HepG2 (cell line): ENCODE results near the gene FTSJ1. TPM values are rescaled to one million over a fixed set of nuclear protein-coding genes. Genes with fewer than 3 reads are reported as not detected.

ENCODE experiments used
- ATAC-seq: fragments of 200-7000 bp; cut with Tn5 transposase; 3 replicates; pipeline ENCODE4 v1.9.1; 2020; ENCODE audit warnings: mild to moderate bottlenecking, moderate library complexity
- BruUV-seq: library from RNA; stranded (reverse); fragments of 400-500 nt; replicated peaks from 2 replicates; lab custom pipeline; 2021; lab: Mats Ljungman, UMichigan
- CTCF ChIA-PET: fragments of 300-600 bp; formaldehyde crosslinking; extraction: SDS; loops from one replicate; lab custom pipeline; 2021; ENCODE audit warnings: low total read pairs, inconsistent platforms, low intra/inter-chr PET ratio; lab: Yijun Ruan, JAX
- POLR2A ChIA-PET: fragments of 350-600 bp; sonication (Branson Sonifier 250); formaldehyde crosslinking; loops from one replicate; lab custom pipeline; 2020; ENCODE audit warnings: antibody characterized with exemption, inconsistent platforms; lab: Yijun Ruan, JAX
- DNase-seq: peaks from one replicate; pipeline ENCODE4 v3.0.0-alpha.2; 2015; ENCODE audit warnings: low spot score
- FAIRE-seq: peaks from 3 replicates; lab custom pipeline; 2011; peaks lifted over from hg19 to GRCh38; lab: Jason Lieb, UNC
- H2AFZ ChIP-seq: one replicate; pipeline ENCODE4 v1.6.1; 2011; ENCODE audit warnings: low read length, inconsistent platforms
- H3K27ac ChIP-seq: fragments of 300-600 bp; 3 replicates; pipeline ENCODE4 v1.8.0; 2011; ENCODE audit warnings: mixed run types, mild to moderate bottlenecking, mixed read lengths, low read length, inconsistent platforms; ENCODE audit not compliant: insufficient read depth; ENCODE audit errors: extremely low read length
- H3K27me3 ChIP-seq, 2 experiments: fragments of 200-600 bp in 1 of 2; 2 replicates in 1 of 2; 3 replicates in 1 of 2; pipeline versions ENCODE4 v1.6.0 to v1.8.0; 2011; ENCODE audit warnings: low read length in 2 of 2, mild to moderate bottlenecking in 2 of 2, moderate library complexity in 2 of 2, inconsistent platforms in 1 of 2; ENCODE audit not compliant: insufficient read depth in 2 of 2, control insufficient read depth in 1 of 2
- H3K36me3 ChIP-seq, 2 experiments: fragments of 200-600 bp in 1 of 2; replicated peaks in 1 of 2; 2 replicates in 1 of 2; 3 replicates in 1 of 2; pipeline versions ENCODE4 v1.5.1 to v1.8.0; 2011; ENCODE audit warnings: low read length in 2 of 2, inconsistent platforms in 1 of 2; ENCODE audit not compliant: insufficient read depth in 2 of 2, control insufficient read depth in 1 of 2
- H3K4me1 ChIP-seq: 2 replicates; pipeline ENCODE4 v1.5.1; 2012; ENCODE audit warnings: low read length, inconsistent platforms; ENCODE audit not compliant: insufficient read depth
- H3K4me2 ChIP-seq: 2 replicates; pipeline ENCODE4 v1.6.0; 2011; ENCODE audit warnings: low read depth, low read length, inconsistent platforms
- H3K4me3 ChIP-seq, 3 experiments: fragments of 200-600 bp in 1 of 3; sonication (generic), shearing (Covaris generic) in 1 of 3; replicated peaks in 1 of 3; 2 replicates each; pipeline ENCODE4 v1.5.1; 2011 to 2016; ENCODE audit warnings: low read length in 3 of 3, inconsistent platforms in 2 of 3, low read depth in 2 of 3, mild to moderate bottlenecking in 2 of 3, control low read depth in 1 of 3, mixed read lengths in 1 of 3; ENCODE audit not compliant: insufficient read depth in 1 of 3
- H3K79me2 ChIP-seq: one replicate; pipeline ENCODE4 v1.6.1; 2011; ENCODE audit warnings: low read length, inconsistent platforms; ENCODE audit not compliant: insufficient read depth
- H3K9ac ChIP-seq: 2 replicates; pipeline ENCODE4 v1.6.0; 2011; ENCODE audit warnings: mild to moderate bottlenecking, low read depth, low read length, inconsistent platforms; ENCODE audit not compliant: insufficient read depth
- H3K9me3 ChIP-seq: 2 replicates; pipeline ENCODE4 v1.5.1; 2012; ENCODE audit warnings: mild to moderate bottlenecking, low read length
- H4K20me1 ChIP-seq: 2 replicates; pipeline ENCODE4 v1.6.0; 2011; ENCODE audit warnings: inconsistent platforms, mild to moderate bottlenecking, low read length, moderate library complexity; ENCODE audit not compliant: insufficient read depth
- ATRX ChIP-seq: sonication (generic); formaldehyde crosslinking; IDR thresholded peaks from 2 replicates; pipeline ENCODE4 v1.4.0; 2020; ENCODE audit warnings: missing genetic modification reagents, borderline replicate concordance
- HMGA1 ChIP-seq: sonication (generic); formaldehyde crosslinking; conservative IDR thresholded peaks from 2 replicates; pipeline ENCODE4 v1.4.0; 2020; ENCODE audit warnings: missing genetic modification reagents
- JUND ChIP-seq: sonication (generic); formaldehyde crosslinking; IDR thresholded peaks from 2 replicates; pipeline ENCODE4 v1.8.0; 2022; ENCODE audit warnings: mild to moderate bottlenecking, missing genetic modification reagents
- MED8 ChIP-seq: sonication (generic); formaldehyde crosslinking; IDR thresholded peaks from 2 replicates; pipeline ENCODE4 v1.8.1; 2023; ENCODE audit warnings: mild to moderate bottlenecking, missing genetic modification reagents; ENCODE audit not compliant: insufficient replicate concordance
- PCBP2 ChIP-seq: fragments of 200-400 bp; formaldehyde crosslinking; optimal IDR thresholded peaks from 2 replicates; pipeline ENCODE3; 2018; ENCODE audit warnings: low read length, low read depth; ENCODE audit not compliant: poor library complexity, severe bottlenecking
- RBM22 ChIP-seq: fragments of 200-400 bp; formaldehyde crosslinking; optimal IDR thresholded peaks from 2 replicates; pipeline ENCODE3; 2017; ENCODE audit warnings: mild to moderate bottlenecking, low read length, moderate library complexity
- SNAI1 ChIP-seq: sonication (generic); formaldehyde crosslinking; IDR thresholded peaks from 2 replicates; pipeline ENCODE4 v1.5.0; 2020; ENCODE audit warnings: mild to moderate bottlenecking, missing genetic modification reagents, borderline replicate concordance
- THYN1 ChIP-seq: sonication (generic); formaldehyde crosslinking; IDR thresholded peaks from 2 replicates; pipeline ENCODE4 v1.8.1; 2023; ENCODE audit warnings: low read depth, mild to moderate bottlenecking, moderate library complexity, missing genetic modification reagents, borderline replicate concordance
- ZNF615 ChIP-seq: sonication (generic); formaldehyde crosslinking; IDR thresholded peaks from 2 replicates; pipeline ENCODE4 v1.5.0; 2020; ENCODE audit warnings: mild to moderate bottlenecking, missing genetic modification reagents, borderline replicate concordance
- ZNF7 ChIP-seq: IDR thresholded peaks from 2 replicates; pipeline ENCODE4 v1.6.1; 2016; ENCODE audit warnings: missing biosample characterization, missing genetic modification reagents
- WGBS: methylation state at CpG from one replicate; pipeline ENCODE4 v1.1.6; 2017; ENCODE audit warnings: low lambda C conversion rate; 5-methylcytosine and 5-hydroxymethylcytosine counted together
- in situ Hi-C: cut with HindIII; loops from 2 replicates; pipeline ENCODE4 v1.10.0; 2017; ENCODE audit warnings: low pct_unique_long_range_greater_than_20kb; ENCODE audit not compliant: extremely low pct_ligation_motif_present
- intact Hi-C: fragments of 100-400 bp; cut with micrococcal nuclease; formaldehyde crosslinking; loops from one replicate; pipeline ENCODE4 v1.10.0; 2022; ENCODE audit not compliant: unreplicated experiment
- polyA plus RNA-seq, 8 experiments: library from polyadenylated mRNA; depleted of rRNA in 3 of 8; stranded (reverse) in 7 of 8; unstranded in 1 of 8; fragments of >200 nt; fragmentation: Illumina TruSeq in 4 of 8; extraction: Trizol in 4 of 8; gene quantifications; 2 replicates each; pipeline versions ENCODE4 v1.2.1 to v1.2.3, GENCODE V29; 2011 to 2016; ENCODE audit warnings: low read depth in 4 of 8, missing spikeins in 1 of 8, mixed read lengths in 1 of 8; ENCODE audit not compliant: insufficient read depth in 1 of 8
- total RNA-seq, 5 experiments: library from RNA; depleted of rRNA; stranded (reverse); fragments of >200 nt; fragmentation: Illumina TruSeq; extraction: Trizol; gene quantifications; 2 replicates each; pipeline ENCODE4 v1.2.3, GENCODE V29; 2016; ENCODE audit warnings: low read depth in 1 of 5
- TF ChIP-seq, protein P1 (sequence below): IDR thresholded peaks from 2 replicates; pipeline ENCODE4 v1.6.1; 2012; ENCODE audit warnings: inconsistent platforms
- TF ChIP-seq, protein P2 (sequence below): sonication (generic); formaldehyde crosslinking; IDR thresholded peaks from 2 replicates; pipeline ENCODE4 v1.5.1; 2020; ENCODE audit warnings: missing genetic modification reagents, mild to moderate bottlenecking, borderline replicate concordance

FTSJ1 gene
- total and polyA plus RNA-seq, 2 of the 13 experiments (the other 11 are each of a cell fraction or from before 2014, with no cell fraction given): 30.3 to 37.9 TPM

DNA sequence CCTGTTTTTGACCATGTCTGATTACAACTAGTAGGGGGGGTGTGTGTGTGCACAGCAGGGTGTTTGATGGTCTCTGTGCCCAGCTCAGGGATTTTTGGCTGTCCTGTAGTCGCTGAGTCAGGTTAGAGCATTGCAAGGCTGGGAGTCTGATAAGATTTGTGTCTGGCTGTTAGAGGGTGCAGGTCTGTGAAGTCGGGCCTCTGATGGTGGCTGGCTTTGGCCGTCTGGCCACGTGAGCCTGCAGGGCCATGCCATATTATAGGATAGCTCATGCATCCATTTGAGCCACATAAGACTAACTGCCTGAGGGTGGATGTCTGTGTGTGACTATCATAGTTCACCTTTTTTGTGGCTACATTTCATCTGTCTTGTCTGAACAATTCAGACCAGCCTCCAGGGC lies 37.7 kb downstream of the FTSJ1 start:
- no peak for DNase-seq
- TF ChIP-seq THYN1 (no peak), MED8 (CRISPR knock-in tag) (no peak), HMGA1 (CRISPR knock-in tag) (no peak), JUND (CRISPR knock-in tag) (no peak), ZNF615 (no peak), ZNF7 (CRISPR knock-in tag) (no peak), SNAI1 (CRISPR knock-in tag) (no peak), ATRX (CRISPR knock-in tag) (no peak)
- TF ChIP-seq, protein P1, sequence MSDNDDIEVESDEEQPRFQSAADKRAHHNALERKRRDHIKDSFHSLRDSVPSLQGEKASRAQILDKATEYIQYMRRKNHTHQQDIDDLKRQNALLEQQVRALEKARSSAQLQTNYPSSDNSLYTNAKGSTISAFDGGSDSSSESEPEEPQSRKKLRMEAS: no peak
- in situ Hi-C loops: no loop called here
- ATAC-seq: no peak
- POLR2A ChIA-PET: no interaction called here
- H3K27ac ChIP-seq: no peak overlapping the region
- H3K4me1 ChIP-seq: no peaks in the 10 kb centered on the region
- no peak overlapping the region for H3K9ac ChIP-seq
- H3K9me3 ChIP-seq: no peaks in the 10 kb centered on the region
- H3K4me3 ChIP-seq: no peak overlapping the region
- H2AFZ ChIP-seq: no peak overlapping the region
- BruUV-seq: no TSS peak
- H3K27me3 ChIP-seq: no peaks in the 10 kb centered on the region
- H3K4me2 ChIP-seq: no peak overlapping the region
- no peaks in the 10 kb centered on the region for H3K36me3 ChIP-seq
- H4K20me1 ChIP-seq: no peaks in the 10 kb centered on the region
- intact Hi-C loops: no loop called here
- CTCF ChIA-PET: no interaction called here
- no peaks in the 10 kb centered on the region for H3K79me2 ChIP-seq
- no peak for FAIRE-seq
- WGBS: 85% methylated on average over 3 of the region's 4 CpGs

DNA sequence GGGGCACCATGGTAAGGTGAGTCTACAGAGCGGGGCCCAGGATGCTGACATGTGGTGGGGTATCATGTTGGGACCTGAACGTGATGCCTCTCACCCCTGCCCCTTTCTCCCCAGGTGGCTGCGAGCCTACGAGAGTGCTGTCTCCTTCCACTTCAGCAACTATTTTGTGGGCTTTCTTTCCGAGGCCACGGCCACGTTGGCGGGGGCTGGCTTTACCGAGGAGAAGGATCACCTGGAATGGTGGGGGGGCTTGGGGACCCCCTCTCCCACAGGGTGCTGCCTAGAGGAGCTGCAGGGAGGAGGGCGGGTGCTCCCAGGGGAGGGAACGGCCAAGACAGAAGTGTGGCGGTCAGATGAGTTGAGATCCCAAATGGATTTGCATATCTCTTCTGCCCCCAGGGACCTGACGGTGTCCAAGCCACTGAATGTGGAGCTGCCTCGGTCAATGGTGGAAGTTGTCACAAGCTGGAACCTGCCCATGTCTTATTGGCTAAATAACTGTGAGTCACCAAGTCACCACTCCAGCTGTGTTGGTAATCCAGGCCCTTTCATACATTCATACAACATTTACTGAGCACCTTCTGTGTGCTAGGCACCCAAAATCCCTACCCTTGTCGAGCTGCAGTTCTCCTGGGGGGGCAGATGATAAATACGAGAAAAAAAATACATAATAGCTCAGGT lies 38.3 kb downstream of the FTSJ1 start:
- Histone ChIP-seq H3K9me3 (no peaks in the 10 kb centered on the region), H3K4me1 (no peaks in the 10 kb centered on the region), H4K20me1 (no peaks in the 10 kb centered on the region), H3K27me3 (no peaks in the 10 kb centered on the region), H3K4me2 (no peak overlapping the region), H2AFZ (no peak overlapping the region), H3K36me3 (no peaks in the 10 kb centered on the region), H3K4me3 (no peak overlapping the region), H3K9ac (no peak overlapping the region), H3K27ac (no peak overlapping the region), H3K79me2 (no peaks in the 10 kb centered on the region)
- WGBS: 94% methylated on average over 6 of the region's 16 CpGs
- ChIA-PET POLR2A (no interaction called here), CTCF (no interaction called here)
- TF ChIP-seq PCBP2: no peak
- TF ChIP-seq, protein P2, sequence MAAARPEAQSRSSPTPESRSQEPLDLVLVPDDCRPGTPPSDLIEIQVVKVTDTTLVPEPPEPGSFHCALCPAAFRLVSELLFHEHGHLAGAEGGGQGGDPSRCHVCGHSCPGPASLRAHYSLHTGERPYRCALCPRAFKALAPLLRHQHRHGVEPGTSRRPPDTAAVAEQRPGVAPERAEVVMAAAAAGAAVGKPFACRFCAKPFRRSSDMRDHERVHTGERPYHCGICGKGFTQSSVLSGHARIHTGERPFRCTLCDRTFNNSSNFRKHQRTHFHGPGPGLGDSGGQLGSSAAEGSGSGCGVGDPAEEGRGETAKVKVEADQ (CRISPR knock-in tag): no peak
- no peak for TF ChIP-seq RBM22
- DNase-seq: no peak
- no peak for FAIRE-seq
- no peak for ATAC-seq
- no TSS peak for BruUV-seq
- intact Hi-C loops: no loop called here
- in situ Hi-C loops: no loop called here
